ENCODE measurements around the gene SLC17A3.

DNA sequence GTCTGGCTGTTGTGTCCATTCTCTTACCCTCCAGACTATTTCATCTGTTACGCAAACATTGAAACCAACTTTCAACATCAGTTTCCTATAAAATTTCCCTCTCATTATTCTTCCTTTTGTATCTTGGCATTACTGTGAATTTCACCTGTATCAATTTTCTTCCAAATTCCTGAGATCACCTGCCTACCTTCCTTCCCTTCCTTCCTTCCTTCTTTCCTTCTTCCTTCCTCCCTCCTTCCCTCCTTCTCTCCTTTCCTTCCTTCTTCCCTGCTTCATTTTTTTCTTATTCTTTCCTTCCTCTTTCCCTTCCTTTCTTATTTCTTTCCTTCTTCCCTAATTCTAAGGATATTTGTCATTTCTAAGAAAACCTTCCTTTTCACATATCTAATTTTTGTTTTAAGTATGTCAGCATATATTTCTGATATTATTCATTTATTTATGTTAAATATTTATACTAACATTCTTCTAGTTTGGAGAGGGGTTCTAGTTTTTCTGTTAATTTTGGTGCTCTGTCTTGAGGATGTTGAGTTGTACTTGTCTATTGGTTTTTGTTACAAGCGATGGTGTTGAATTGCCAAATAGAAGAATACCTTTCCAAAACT is 4.8 kb upstream of the SLC17A3 start:
- TF ChIP-seq, protein P1, sequence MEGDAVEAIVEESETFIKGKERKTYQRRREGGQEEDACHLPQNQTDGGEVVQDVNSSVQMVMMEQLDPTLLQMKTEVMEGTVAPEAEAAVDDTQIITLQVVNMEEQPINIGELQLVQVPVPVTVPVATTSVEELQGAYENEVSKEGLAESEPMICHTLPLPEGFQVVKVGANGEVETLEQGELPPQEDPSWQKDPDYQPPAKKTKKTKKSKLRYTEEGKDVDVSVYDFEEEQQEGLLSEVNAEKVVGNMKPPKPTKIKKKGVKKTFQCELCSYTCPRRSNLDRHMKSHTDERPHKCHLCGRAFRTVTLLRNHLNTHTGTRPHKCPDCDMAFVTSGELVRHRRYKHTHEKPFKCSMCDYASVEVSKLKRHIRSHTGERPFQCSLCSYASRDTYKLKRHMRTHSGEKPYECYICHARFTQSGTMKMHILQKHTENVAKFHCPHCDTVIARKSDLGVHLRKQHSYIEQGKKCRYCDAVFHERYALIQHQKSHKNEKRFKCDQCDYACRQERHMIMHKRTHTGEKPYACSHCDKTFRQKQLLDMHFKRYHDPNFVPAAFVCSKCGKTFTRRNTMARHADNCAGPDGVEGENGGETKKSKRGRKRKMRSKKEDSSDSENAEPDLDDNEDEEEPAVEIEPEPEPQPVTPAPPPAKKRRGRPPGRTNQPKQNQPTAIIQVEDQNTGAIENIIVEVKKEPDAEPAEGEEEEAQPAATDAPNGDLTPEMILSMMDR (conservative IDR thresholded peaks at IDR 0.05; ENCODE audit: low read depth, low read length) = no peak
- TF ChIP-seq EZH2 (IDR thresholded peaks at IDR 0.05; ENCODE audit: low read length, unreplicated experiment) = no peak

Measured in PC-3 (cell line).